Measurements from ENCODE around the gene MPEG1. TPM values are rescaled to one million over a fixed set of nuclear protein-coding genes. Genes with fewer than 3 reads are reported as not detected.

MPEG1 gene
- polyA plus RNA-seq (ENCODE audit: insufficient read length in 3 of 3), result 10 to 100 TPM in 1 of 3 donors, 1 to 10 TPM in 2; 9.3 to 11.1 (median 9.4) TPM

- DNase-seq (ENCODE audit: low read depth in 3 of 3, low spot score in 2 of 3), result no peak
Measured at GRCh38 chr11:59212744-59213631, at the start of gene MPEG1. TSS of gene MPEG1 (minus strand) at chr11:59212927. CDS start at chr11:59212865, 62 bp downstream.

- DNase-seq (ENCODE audit: low read depth in 3 of 3, low spot score in 2 of 3), result no peak
Measured at GRCh38 chr11:59262177-59262818, 49.6 kb upstream of the MPEG1 start.

GRCh38 chr11:59261150-59261549, 48.4 kb upstream of the MPEG1 start:
- no peak for DNase-seq (ENCODE audit: low read depth in 3 of 3, low spot score in 2 of 3)

GRCh38 chr11:59259867-59260475, 47.2 kb upstream of the MPEG1 start:
- no peak for DNase-seq (ENCODE audit: low read depth in 3 of 3, low spot score in 2 of 3)

- no peak for DNase-seq (ENCODE audit: low read depth in 3 of 3, low spot score in 2 of 3)
Measured at GRCh38 chr11:59259047-59259446, 46.3 kb upstream of the MPEG1 start.

GRCh38 chr11:59255281-59255680, 42.6 kb upstream of the MPEG1 start:
- DNase-seq (ENCODE audit: low read depth in 3 of 3, low spot score in 2 of 3), result no peak

- no peak for DNase-seq (ENCODE audit: low read depth in 3 of 3, low spot score in 2 of 3)
Measured at GRCh38 chr11:59254286-59254685, 41.6 kb upstream of the MPEG1 start.

- no peak for DNase-seq (ENCODE audit: low read depth in 3 of 3, low spot score in 2 of 3)
Measured at GRCh38 chr11:59253001-59253400, 40.3 kb upstream of the MPEG1 start.

- DNase-seq (ENCODE audit: low read depth in 3 of 3, low spot score in 2 of 3), result no peak
Measured at GRCh38 chr11:59249535-59249934, 36.8 kb upstream of the MPEG1 start.

GRCh38 chr11:59247531-59248227, 35.0 kb upstream of the MPEG1 start:
- no peak for DNase-seq (ENCODE audit: low read depth in 3 of 3, low spot score in 2 of 3)

- DNase-seq (ENCODE audit: low read depth in 3 of 3, low spot score in 2 of 3), result no peak
Measured at GRCh38 chr11:59243633-59244032, 30.9 kb upstream of the MPEG1 start.

- no peak for DNase-seq (ENCODE audit: low read depth in 3 of 3, low spot score in 2 of 3)
Measured at GRCh38 chr11:59240322-59240721, 27.6 kb upstream of the MPEG1 start.

- no peak for DNase-seq (ENCODE audit: low read depth in 3 of 3, low spot score in 2 of 3)
Measured at GRCh38 chr11:59226396-59226795, 13.7 kb upstream of the MPEG1 start.

- DNase-seq (ENCODE audit: low read depth in 3 of 3, low spot score in 2 of 3), result no peak
Measured at GRCh38 chr11:59225017-59225416, 12.3 kb upstream of the MPEG1 start.

- DNase-seq (ENCODE audit: low read depth in 3 of 3, low spot score in 2 of 3), result no peak
Measured at GRCh38 chr11:59224351-59224928, 11.7 kb upstream of the MPEG1 start.

- no peak for DNase-seq (ENCODE audit: low read depth in 3 of 3, low spot score in 2 of 3)
Measured at GRCh38 chr11:59223611-59224010, 10.9 kb upstream of the MPEG1 start.

- DNase-seq (ENCODE audit: low read depth in 3 of 3, low spot score in 2 of 3), result no peak
Measured at GRCh38 chr11:59223177-59223576, 10.4 kb upstream of the MPEG1 start.

GRCh38 chr11:59222464-59223060, 9.8 kb upstream of the MPEG1 start:
- DNase-seq (ENCODE audit: low read depth in 3 of 3, low spot score in 2 of 3), result no peak

- no peak for DNase-seq (ENCODE audit: low read depth in 3 of 3, low spot score in 2 of 3)
Measured at GRCh38 chr11:59221441-59221840, 8.7 kb upstream of the MPEG1 start.

GRCh38 chr11:59219836-59220235, 7.1 kb upstream of the MPEG1 start:
- no peak for DNase-seq (ENCODE audit: low read depth in 3 of 3, low spot score in 2 of 3)
